Common myeloid progenitor, CD34-positive (primary cell): ENCODE measurements around the gene FERMT2.

Experiments used
- CTCF ChIA-PET: fragments of 350-600 bp; sonication (Branson Sonifier 250); formaldehyde crosslinking; loops from one replicate; lab custom pipeline; 2021; ENCODE audit warnings: antibody characterized with exemption; lab: Charles Lee
- POLR2A ChIA-PET: fragments of 350-600 bp; sonication (Branson Sonifier 250); formaldehyde crosslinking; loops from one replicate; lab custom pipeline; 2021; ENCODE audit warnings: antibody characterized with exemption; lab: Charles Lee
- DNase-seq, 3 donors: peaks; one replicate each; pipeline versions ENCODE4 v3.0.0 to v3.0.0-alpha.2; 2013
- H3K27ac ChIP-seq, 2 experiments: 1 replicate in 1 of 2; 2 replicates in 1 of 2; pipeline ENCODE4 v1.7.0; 2013; ENCODE audit warnings: inconsistent platforms in 2 of 2, low read length in 2 of 2, mild to moderate bottlenecking in 2 of 2, low read depth in 1 of 2, moderate library complexity in 1 of 2; ENCODE audit not compliant: severe bottlenecking in 2 of 2, insufficient read depth in 1 of 2, poor library complexity in 1 of 2
- H3K27me3 ChIP-seq, 5 experiments: replicated peaks in 2 of 5; 1 replicate in 3 of 5; 2 replicates in 2 of 5; pipeline versions ENCODE4 v1.6.1 to v1.7.0; 2013; ENCODE audit warnings: low read length in 4 of 5, mild to moderate bottlenecking in 2 of 5, moderate library complexity in 2 of 5, inconsistent platforms in 1 of 5; ENCODE audit not compliant: insufficient read depth in 5 of 5, control insufficient read depth in 4 of 5
- H3K36me3 ChIP-seq, 4 experiments: 1 replicate in 2 of 4; 2 replicates in 2 of 4; pipeline versions ENCODE4 v1.6.1 to v1.7.0; 2013; ENCODE audit warnings: low read length in 3 of 4, control low read depth in 1 of 4, mild to moderate bottlenecking in 1 of 4; ENCODE audit not compliant: control insufficient read depth in 4 of 4, insufficient read depth in 4 of 4
- H3K4me1 ChIP-seq, 4 experiments: 1 replicate in 3 of 4; 2 replicates in 1 of 4; pipeline versions ENCODE4 v1.6.1 to v1.7.1; 2013; ENCODE audit warnings: low read length in 3 of 4, mild to moderate bottlenecking in 3 of 4, control low read depth in 1 of 4, inconsistent platforms in 1 of 4, moderate library complexity in 1 of 4; ENCODE audit not compliant: control insufficient read depth in 4 of 4, insufficient read depth in 4 of 4; ENCODE audit errors: control extremely low read depth in 1 of 4
- H3K4me3 ChIP-seq, 7 experiments: 1 replicate in 4 of 7; 2 replicates in 3 of 7; pipeline versions ENCODE4 v1.5.1 to v1.7.0; 2013; ENCODE audit warnings: mild to moderate bottlenecking in 7 of 7, low read length in 6 of 7, moderate library complexity in 6 of 7, inconsistent platforms in 2 of 7, low read depth in 2 of 7, control low read depth in 1 of 7; ENCODE audit not compliant: insufficient read depth in 4 of 7, control insufficient read depth in 1 of 7; ENCODE audit errors: extremely low read depth in 1 of 7
- H3K9me3 ChIP-seq, 5 experiments: 1 replicate in 4 of 5; 2 replicates in 1 of 5; pipeline versions ENCODE4 v1.6.1 to v1.7.1; 2013; ENCODE audit warnings: low read length in 4 of 5, mild to moderate bottlenecking in 2 of 5, inconsistent platforms in 1 of 5, low read depth in 1 of 5, moderate library complexity in 1 of 5; ENCODE audit not compliant: control insufficient read depth in 4 of 5, insufficient read depth in 2 of 5; ENCODE audit errors: control extremely low read depth in 1 of 5
- WGBS: methylation state at CpG from one replicate; pipeline ENCODE4 v1.1.5; 2013; ENCODE audit not compliant: insufficient coverage; 5-methylcytosine and 5-hydroxymethylcytosine counted together

The FERMT2 gene

GRCh38 chr14:52821805-52822250 is 129.0 kb downstream of the FERMT2 start:
- DNase-seq: no peak
- no peaks in the 10 kb centered on the region for H3K36me3 ChIP-seq
- H3K4me1 ChIP-seq: no peaks in the 10 kb centered on the region
- 96% methylated on average over 4 of the region's 7 CpGs for WGBS
- POLR2A ChIA-PET: no interaction called here
- CTCF ChIA-PET: interaction anchor here (1.9 kb wide), 1 partner anchor 234 kb away, joined by 5 read pairs; no protein-coding TSS in a partner anchor
- H3K27ac ChIP-seq: no peak overlapping the region
- no peak overlapping the region for H3K4me3 ChIP-seq
- H3K27me3 ChIP-seq: peaks cover 0 to 5% (median 0%) of the 10 kb centered on the region in 5 experiments
- H3K9me3 ChIP-seq: no peaks in the 10 kb centered on the region

DNA sequence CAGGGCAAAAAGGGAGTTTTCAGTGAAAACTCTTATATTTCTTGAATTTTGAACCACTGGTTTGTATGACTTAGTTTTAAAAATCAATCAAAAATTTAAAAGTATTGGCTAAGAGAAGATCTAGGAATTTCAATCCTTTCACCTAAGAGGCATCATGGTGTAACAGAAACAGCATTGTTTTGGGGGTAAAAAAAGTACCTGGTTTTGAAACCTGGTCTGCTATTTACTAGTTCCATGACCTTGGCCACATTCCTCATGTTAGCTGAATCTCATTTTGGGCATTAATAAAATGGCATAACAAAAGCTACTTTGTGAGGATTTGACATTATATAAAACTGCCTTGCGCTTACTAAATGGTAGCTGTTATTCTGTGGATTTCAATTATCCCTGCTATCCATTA is 142.7 kb downstream of the FERMT2 start:
- ChIA-PET POLR2A (interaction anchor here (0.6 kb wide), 1 partner anchor 120 kb away, joined by 4 read pairs; no protein-coding TSS in a partner anchor), CTCF (no interaction called here)
- Histone ChIP-seq H3K9me3 (no peaks in the 10 kb centered on the region), H3K36me3 (no peaks in the 10 kb centered on the region), H3K4me1 (no peaks in the 10 kb centered on the region), H3K27ac (no peak overlapping the region), H3K27me3 (no peaks in the 10 kb centered on the region), H3K4me3 (no peak overlapping the region)
- WGBS: no CpG with 5 or more reads among the region's 1 CpG
- DNase-seq: no peak
